ENCODE data around the gene TOX4.

TOX4 gene

GRCh38 chr14:21455912-21456667, 20.9 kb upstream of the TOX4 start, which contains the start of gene CHD8:
Gene CHD8, minus strand, starts transcription at chr14:21456123. Its CDS starts 24,480 bp downstream, at chr14:21431643.
- peak within 1 kb of the TSS; percentile 82 for H3K4me3 ChIP-seq (ENCODE audit: low read length)
- H3K36me3 ChIP-seq (ENCODE audit: control insufficient read depth, insufficient read depth, low read length), result no peaks in the 10 kb centered on the region; the same call in 1 of the 2 replicates
- DNase-seq (ENCODE audit: low read depth, low spot score), result peak; percentile 100
- H3K27ac ChIP-seq (ENCODE audit: low read length), result no peak within 1 kb of the TSS
- H3K4me1 ChIP-seq (ENCODE audit: control insufficient read depth, insufficient read depth, low read length), result 0 out of 2 replicates have a peak, but pooled peaks cover 1% of the 10 kb centered on the region
- H3K27me3 ChIP-seq (ENCODE audit: control insufficient read depth, insufficient read depth, low read length), result no peaks in the 10 kb centered on the region
- WGBS (ENCODE audit: insufficient coverage, insufficient read length), result no CpG with 5 or more reads among the region's 36 CpGs
- no peaks in the 10 kb centered on the region for H3K9me3 ChIP-seq (ENCODE audit: control insufficient read depth, insufficient read depth, low read length)

GRCh38 chr14:21467616-21468015, 9.4 kb upstream of the TOX4 start:
- Histone ChIP-seq H3K9me3 (ENCODE audit: control insufficient read depth, insufficient read depth, low read length) (no peaks in the 10 kb centered on the region), H3K4me3 (ENCODE audit: low read length) (no peak overlapping the region), H3K27me3 (ENCODE audit: control insufficient read depth, insufficient read depth, low read length) (no peaks in the 10 kb centered on the region), H3K36me3 (ENCODE audit: control insufficient read depth, insufficient read depth, low read length) (peaks cover 7% of the 10 kb centered on the region; the same call in 1 of the 2 replicates), H3K4me1 (ENCODE audit: control insufficient read depth, insufficient read depth, low read length) (no peaks in the 10 kb centered on the region), H3K27ac (ENCODE audit: low read length) (no peak overlapping the region)
- no peak for DNase-seq (ENCODE audit: low read depth, low spot score)
- WGBS (ENCODE audit: insufficient coverage, insufficient read length), result no CpG with 5 or more reads among the region's 1 CpG

GRCh38 chr14:21475767-21476522, 1.1 kb upstream of the TOX4 start:
- H3K27me3 ChIP-seq (ENCODE audit: control insufficient read depth, insufficient read depth, low read length), result no peaks in the 10 kb centered on the region
- WGBS (ENCODE audit: insufficient coverage, insufficient read length), result 100% methylated on average over 4 of the region's 10 CpGs
- H3K27ac ChIP-seq (ENCODE audit: low read length), result no peak overlapping the region
- no peaks in the 10 kb centered on the region for H3K36me3 ChIP-seq (ENCODE audit: control insufficient read depth, insufficient read depth, low read length)
- no peaks in the 10 kb centered on the region for H3K9me3 ChIP-seq (ENCODE audit: control insufficient read depth, insufficient read depth, low read length)
- peak overlapping the region; percentile 88; the same call in 1 of the 2 replicates for H3K4me3 ChIP-seq (ENCODE audit: low read length)
- no peaks in the 10 kb centered on the region for H3K4me1 ChIP-seq (ENCODE audit: control insufficient read depth, insufficient read depth, low read length)
- DNase-seq (ENCODE audit: low read depth, low spot score), result no peak

- Histone ChIP-seq H3K27ac (ENCODE audit: low read length) (no peak overlapping the region), H3K27me3 (ENCODE audit: control insufficient read depth, insufficient read depth, low read length) (no peaks in the 10 kb centered on the region), H3K36me3 (ENCODE audit: control insufficient read depth, insufficient read depth, low read length) (no peaks in the 10 kb centered on the region), H3K9me3 (ENCODE audit: control insufficient read depth, insufficient read depth, low read length) (no peaks in the 10 kb centered on the region), H3K4me3 (ENCODE audit: low read length) (peak overlapping the region; percentile 88; the same call in 1 of the 2 replicates), H3K4me1 (ENCODE audit: control insufficient read depth, insufficient read depth, low read length) (no peaks in the 10 kb centered on the region)
- WGBS (ENCODE audit: insufficient coverage, insufficient read length), result no CpG with 5 or more reads among the region's 27 CpGs
- DNase-seq (ENCODE audit: low read depth, low spot score), result no peak
Observed at GRCh38 chr14:21476523-21476924, 471 bp upstream of the TOX4 start.

GRCh38 chr14:21486640-21487087, 9.7 kb downstream of the TOX4 start:
- Histone ChIP-seq H3K9me3 (ENCODE audit: control insufficient read depth, insufficient read depth, low read length) (no peaks in the 10 kb centered on the region), H3K27me3 (ENCODE audit: control insufficient read depth, insufficient read depth, low read length) (no peaks in the 10 kb centered on the region), H3K27ac (ENCODE audit: low read length) (no peak overlapping the region), H3K36me3 (ENCODE audit: control insufficient read depth, insufficient read depth, low read length) (peaks cover 8% of the 10 kb centered on the region; the same call in 1 of the 2 replicates), H3K4me3 (ENCODE audit: low read length) (no peak overlapping the region), H3K4me1 (ENCODE audit: control insufficient read depth, insufficient read depth, low read length) (no peaks in the 10 kb centered on the region)
- DNase-seq (ENCODE audit: low read depth, low spot score), result no peak
- no CpG with 5 or more reads among the region's 1 CpG for WGBS (ENCODE audit: insufficient coverage, insufficient read length)

- no CpG with 5 or more reads among the region's 2 CpGs for WGBS (ENCODE audit: insufficient coverage, insufficient read length)
- no peaks in the 10 kb centered on the region for H3K4me1 ChIP-seq (ENCODE audit: control insufficient read depth, insufficient read depth, low read length)
- H3K4me3 ChIP-seq (ENCODE audit: low read length), result no peak overlapping the region
- no peaks in the 10 kb centered on the region for H3K9me3 ChIP-seq (ENCODE audit: control insufficient read depth, insufficient read depth, low read length)
- no peaks in the 10 kb centered on the region for H3K27me3 ChIP-seq (ENCODE audit: control insufficient read depth, insufficient read depth, low read length)
- peaks cover 18% of the 10 kb centered on the region; the same call in 1 of the 2 replicates for H3K36me3 ChIP-seq (ENCODE audit: control insufficient read depth, insufficient read depth, low read length)
- H3K27ac ChIP-seq (ENCODE audit: low read length), result no peak overlapping the region
- DNase-seq (ENCODE audit: low read depth, low spot score), result no peak
Observed at GRCh38 chr14:21494902-21495762, 18.1 kb downstream of the TOX4 start.

GRCh38 chr14:21496453-21496852, 19.5 kb downstream of the TOX4 start:
- no peak overlapping the region for H3K27ac ChIP-seq (ENCODE audit: low read length)
- peaks cover 20% of the 10 kb centered on the region; the same call in 1 of the 2 replicates for H3K36me3 ChIP-seq (ENCODE audit: control insufficient read depth, insufficient read depth, low read length)
- no CpG with 5 or more reads among the region's 2 CpGs for WGBS (ENCODE audit: insufficient coverage, insufficient read length)

GRCh38 chr14:21498540-21499526, 21.8 kb downstream of the TOX4 start:
- no peak overlapping the region for H3K27ac ChIP-seq (ENCODE audit: low read length)
- H3K4me1 ChIP-seq (ENCODE audit: control insufficient read depth, insufficient read depth, low read length), result no peaks in the 10 kb centered on the region
- H3K36me3 ChIP-seq (ENCODE audit: control insufficient read depth, insufficient read depth, low read length), result peaks cover 28% of the 10 kb centered on the region
- WGBS (ENCODE audit: insufficient coverage, insufficient read length), result no CpG with 5 or more reads among the region's 5 CpGs
- no peak overlapping the region for H3K4me3 ChIP-seq (ENCODE audit: low read length)
- DNase-seq (ENCODE audit: low read depth, low spot score), result peak; percentile 47
- no peaks in the 10 kb centered on the region for H3K27me3 ChIP-seq (ENCODE audit: control insufficient read depth, insufficient read depth, low read length)
- no peaks in the 10 kb centered on the region for H3K9me3 ChIP-seq (ENCODE audit: control insufficient read depth, insufficient read depth, low read length)

More at GRCh38 chr14:21496453-21496852, 19.5 kb downstream of the TOX4 start:
- no peak for DNase-seq (ENCODE audit: low read depth, low spot score)
- Histone ChIP-seq H3K27me3 (ENCODE audit: control insufficient read depth, insufficient read depth, low read length) (no peaks in the 10 kb centered on the region), H3K9me3 (ENCODE audit: control insufficient read depth, insufficient read depth, low read length) (no peaks in the 10 kb centered on the region), H3K4me1 (ENCODE audit: control insufficient read depth, insufficient read depth, low read length) (no peaks in the 10 kb centered on the region), H3K4me3 (ENCODE audit: low read length) (no peak overlapping the region)

- Histone ChIP-seq H3K4me3 (ENCODE audit: low read length) (no peak overlapping the region), H3K27me3 (ENCODE audit: control insufficient read depth, insufficient read depth, low read length) (no peaks in the 10 kb centered on the region), H3K27ac (ENCODE audit: low read length) (no peak overlapping the region), H3K4me1 (ENCODE audit: control insufficient read depth, insufficient read depth, low read length) (no peaks in the 10 kb centered on the region), H3K9me3 (ENCODE audit: control insufficient read depth, insufficient read depth, low read length) (no peaks in the 10 kb centered on the region), H3K36me3 (ENCODE audit: control insufficient read depth, insufficient read depth, low read length) (peaks cover 23% of the 10 kb centered on the region)
- no peak for DNase-seq (ENCODE audit: low read depth, low spot score)
- WGBS (ENCODE audit: insufficient coverage, insufficient read length), result no CpG with 5 or more reads among the region's 5 CpGs
Observed at GRCh38 chr14:21501568-21501967, 24.6 kb downstream of the TOX4 start.

All from iPS DF 6.9 (cell line).